ENCODE measurements around the gene CMIP. TPM values are rescaled to one million over a fixed set of nuclear protein-coding genes. Genes with fewer than 3 reads are reported as not detected.
A peak's percentile ranks its signal among the peaks of the same experiment; 100 is the strongest.

Gene CMIP
- total and polyA plus RNA-seq, 7 donors, result 1.4 to 8.9 (median 4.1) TPM

DNA sequence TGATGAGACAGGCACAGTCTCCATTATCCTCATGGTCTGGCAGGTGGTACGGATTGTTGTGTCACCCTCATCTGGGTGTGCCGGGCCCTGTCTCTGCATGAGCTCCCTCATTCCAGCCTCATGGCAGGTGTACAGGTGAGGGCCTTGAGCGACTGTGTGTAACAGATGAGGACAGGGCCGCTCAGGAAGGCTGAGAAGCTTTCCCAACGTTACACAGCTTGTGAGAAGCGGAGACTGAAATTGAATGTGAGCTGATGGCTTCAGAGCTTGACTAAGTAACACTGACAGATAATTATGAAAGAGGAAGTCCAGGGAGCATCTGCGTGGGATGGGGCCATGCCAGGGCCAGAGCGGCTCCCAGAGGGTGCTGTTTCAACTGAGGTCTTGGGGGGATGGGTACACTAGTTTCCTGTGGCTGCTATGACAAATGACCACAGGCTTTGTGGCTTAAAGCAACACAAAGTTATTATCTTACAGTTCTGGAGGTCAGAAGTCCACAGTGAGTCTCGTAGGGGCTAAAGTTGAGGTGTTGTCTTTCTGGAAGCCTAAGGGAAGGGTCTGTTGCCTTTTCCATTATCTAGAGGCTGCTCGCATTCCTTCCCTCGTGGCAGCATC, 36.7 kb downstream of the CMIP start:
- Histone ChIP-seq H3K36me3 (ENCODE audit: insufficient read depth in 1 of 2, low read depth in 1 of 2) (no peaks in the 10 kb centered on the region), H3K4me1 (no peaks in the 10 kb centered on the region), H3K27ac (no peak overlapping the region), H3K27me3 (ENCODE audit: insufficient read depth in 3 of 3, low read length in 2 of 3) (peaks cover 0 to 1% (median 0%) of the 10 kb centered on the region in 3 donors), H3K4me3 (no peak overlapping the region), H3K9me3 (no peaks in the 10 kb centered on the region)
- WGBS, 3 donors, result 86 to 93% (median 90%) methylated on average over 11 of the region's 11 CpGs
- ATAC-seq (peak in 3 of 4 donors; percentile 41 to 63 (median 47)), DNase-seq (peak; percentile 50 to 75)
- TF ChIP-seq CTCF (IDR thresholded peaks at IDR 0.05), result no peak
- intact Hi-C loops (cut with DNase I), result no loop called here

DNA sequence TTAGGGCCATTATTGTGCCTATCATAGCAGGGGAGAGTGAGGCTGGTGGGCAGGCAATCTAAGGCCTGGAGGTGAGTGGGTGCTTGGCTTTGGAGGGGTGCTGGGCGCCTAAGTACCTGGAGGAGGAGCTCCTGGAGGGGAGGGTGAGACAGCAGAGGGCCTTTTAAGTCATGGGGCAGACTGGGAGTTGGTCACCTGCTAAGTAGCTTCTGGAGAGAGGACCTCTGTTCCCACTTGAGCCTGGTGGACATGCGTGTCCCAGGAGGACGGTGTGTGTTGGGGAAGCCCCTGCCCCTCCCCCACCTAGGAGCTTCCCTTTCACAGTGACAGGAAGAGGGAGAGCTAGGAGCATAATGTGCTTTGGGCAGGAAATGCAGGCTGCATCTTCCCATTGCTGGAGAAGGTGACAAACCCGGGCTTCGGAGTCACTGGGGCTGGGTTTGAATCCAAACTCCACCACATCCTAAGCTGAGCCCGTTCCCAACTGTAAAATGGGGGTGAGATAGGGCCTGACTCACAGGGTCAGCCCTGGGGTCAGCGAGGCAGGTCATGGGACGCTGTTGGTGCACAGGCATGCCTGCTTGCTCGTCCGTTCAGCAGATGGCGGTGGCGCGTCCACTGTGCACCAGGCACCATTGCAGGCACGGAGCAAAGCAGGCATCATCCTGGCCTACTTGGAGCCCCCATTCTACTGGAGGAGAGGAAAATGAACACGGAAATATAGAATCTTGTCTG, 37.9 kb downstream of the CMIP start:
- intact Hi-C loops (cut with DNase I), result no loop called here
- H3K36me3 ChIP-seq (ENCODE audit: insufficient read depth in 1 of 2, low read depth in 1 of 2), result no peaks in the 10 kb centered on the region
- H3K27ac ChIP-seq, result no peak overlapping the region
- no peaks in the 10 kb centered on the region for H3K4me1 ChIP-seq
- 89 to 91% (median 91%) methylated on average over 15 of the region's 15 CpGs for WGBS, 3 donors
- TF ChIP-seq CTCF (IDR thresholded peaks at IDR 0.05), result no peak
- no peaks in the 10 kb centered on the region for H3K9me3 ChIP-seq
- no peak for ATAC-seq
- H3K4me3 ChIP-seq, result no peak overlapping the region
- peak in 1 of 2 donors; percentile 45 for DNase-seq
- H3K27me3 ChIP-seq (ENCODE audit: insufficient read depth in 3 of 3, low read length in 2 of 3), result peaks cover 0 to 1% (median 0%) of the 10 kb centered on the region in 3 donors

DNA sequence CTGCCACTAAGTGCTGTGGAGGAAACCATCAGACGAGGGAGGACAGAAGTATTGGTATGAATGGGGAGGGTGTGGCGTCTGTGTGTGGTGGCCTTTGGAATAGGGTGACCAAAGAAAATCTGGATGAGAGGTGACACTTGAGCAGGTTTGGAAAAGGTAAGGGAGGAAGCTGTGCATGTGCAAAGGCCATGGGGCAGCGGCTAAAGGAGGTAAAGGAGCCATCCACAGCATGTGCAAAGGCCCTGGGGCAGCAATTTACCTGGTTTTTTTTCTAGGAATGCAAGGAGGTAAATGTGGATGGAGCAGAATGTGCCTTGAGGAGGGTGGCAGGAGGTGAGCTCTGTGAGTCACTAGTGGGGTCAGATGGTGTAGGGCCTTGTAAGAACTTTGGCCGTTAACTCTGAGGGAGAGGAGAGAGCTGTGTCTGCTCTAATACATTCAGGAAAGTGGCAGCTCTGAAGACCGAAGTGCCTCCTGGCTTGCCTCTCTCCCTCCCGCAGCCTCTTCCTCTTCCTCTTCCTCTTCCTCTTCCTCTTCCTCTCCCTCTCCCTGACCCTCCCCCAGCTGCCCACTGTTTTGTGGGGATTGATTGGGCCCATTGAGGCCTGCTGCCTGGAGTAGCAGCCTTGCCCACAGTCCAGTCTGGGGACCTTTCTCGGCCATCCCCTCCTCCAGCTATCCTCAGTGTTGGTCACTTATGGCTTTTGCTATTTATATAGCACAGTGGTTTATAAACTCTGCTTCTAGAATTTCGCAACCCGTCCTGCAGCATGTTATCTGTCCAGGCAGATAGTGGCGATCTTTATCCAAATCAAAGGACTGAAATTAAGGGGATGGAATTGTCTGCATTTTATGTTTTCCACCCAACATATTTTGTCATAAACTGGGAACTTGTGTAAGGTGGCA, 38.7 kb downstream of the CMIP start:
- Histone ChIP-seq H3K4me1 (no peaks in the 10 kb centered on the region), H3K36me3 (ENCODE audit: insufficient read depth in 1 of 2, low read depth in 1 of 2) (no peaks in the 10 kb centered on the region), H3K9me3 (no peaks in the 10 kb centered on the region), H3K27ac (no peak overlapping the region), H3K27me3 (ENCODE audit: insufficient read depth in 3 of 3, low read length in 2 of 3) (peaks cover 0 to 1% (median 0%) of the 10 kb centered on the region in 3 donors), H3K4me3 (no peak overlapping the region)
- DNase-seq, result peak in 1 of 2 donors; percentile 30
- 87 to 92% (median 88%) methylated on average over 10 of the region's 10 CpGs for WGBS, 3 donors
- intact Hi-C loops (cut with DNase I), result no loop called here
- ATAC-seq, result peak in 1 of 4 donors; percentile 21
- TF ChIP-seq CTCF (IDR thresholded peaks at IDR 0.05), result no peak

DNA sequence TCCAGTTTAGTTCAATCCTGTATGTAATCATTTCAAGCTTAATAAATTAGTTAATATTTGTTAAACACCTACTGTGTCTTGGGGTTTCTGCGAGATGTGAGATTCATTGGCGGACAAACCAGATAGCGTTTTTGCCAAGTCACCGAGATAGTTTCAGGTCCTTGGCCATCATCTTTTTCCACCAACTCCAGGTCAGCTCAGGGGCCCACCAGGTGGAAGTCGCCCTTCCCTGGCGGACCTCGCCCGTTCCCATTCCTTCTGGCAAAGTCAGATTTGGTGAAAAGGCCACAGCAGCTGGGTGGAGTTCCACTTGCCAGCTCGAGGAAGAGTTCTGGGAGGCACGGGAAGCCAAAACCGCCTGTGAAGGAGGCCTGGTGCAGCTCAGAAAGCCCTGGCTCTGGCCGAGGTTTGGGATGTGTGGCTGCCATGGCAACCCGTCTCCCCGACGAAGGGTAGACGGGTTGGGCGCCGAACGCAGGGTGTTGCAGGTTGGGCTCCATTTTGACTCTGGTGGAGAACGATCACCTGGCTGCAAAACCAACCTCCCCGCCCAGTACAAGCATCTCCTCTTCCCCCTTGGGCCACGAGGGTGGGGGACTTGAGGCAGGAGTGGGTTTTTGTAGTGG, 39.5 kb downstream of the CMIP start:
- intact Hi-C loops (cut with DNase I), result no loop called here
- Histone ChIP-seq H3K27me3 (ENCODE audit: insufficient read depth in 3 of 3, low read length in 2 of 3) (no peaks in the 10 kb centered on the region), H3K36me3 (ENCODE audit: insufficient read depth in 1 of 2, low read depth in 1 of 2) (no peaks in the 10 kb centered on the region), H3K9me3 (no peaks in the 10 kb centered on the region), H3K4me3 (no peak overlapping the region), H3K4me1 (no peaks in the 10 kb centered on the region), H3K27ac (no peak overlapping the region)
- WGBS, 3 donors, result 85 to 92% (median 86%) methylated on average over 22 of the region's 22 CpGs
- no peak for ATAC-seq
- no peak for TF ChIP-seq CTCF (IDR thresholded peaks at IDR 0.05)
- DNase-seq, result peak in 1 of 2 donors; percentile 36
